Sigmoid colon (tissue), 4 donors: ENCODE data around the gene PISD.

ENCODE experiments used
- EP300 ChIP-seq, 4 donors: sonication (generic); formaldehyde crosslinking; IDR thresholded peaks; one replicate each; pipeline ENCODE4 v1.6.1; 2017; ENCODE audit warnings: antibody characterized with exemption in 4 of 4
- POLR2A ChIP-seq, 2 donors: fragments of 450-650 bp; IDR thresholded peaks; one replicate each; pipeline ENCODE4 v1.6.1; 2016; ENCODE audit warnings: antibody characterized with exemption in 2 of 2, mild to moderate bottlenecking in 2 of 2, moderate library complexity in 2 of 2
- POLR2AphosphoS5 ChIP-seq, 4 donors: sonication (generic); formaldehyde crosslinking; IDR thresholded peaks; one replicate each; pipeline ENCODE4 v1.6.1; 2017; ENCODE audit warnings: antibody characterized with exemption in 4 of 4
- TF ChIP-seq, protein P1 (sequence below), 4 experiments: fragments of 450-650 bp in 3 of 4; fragments of 200-600 bp in 1 of 4; IDR thresholded peaks; one replicate each; pipeline ENCODE4 v1.5.1; 2016 to 2019; ENCODE audit warnings: antibody characterized with exemption in 4 of 4, mild to moderate bottlenecking in 3 of 4, moderate library complexity in 2 of 4

- no peak for TF ChIP-seq EP300 (IDR thresholded peaks at IDR 0.05)
- TF ChIP-seq POLR2AphosphoS5 (IDR thresholded peaks at IDR 0.05), result no peak
- TF ChIP-seq, protein P1, sequence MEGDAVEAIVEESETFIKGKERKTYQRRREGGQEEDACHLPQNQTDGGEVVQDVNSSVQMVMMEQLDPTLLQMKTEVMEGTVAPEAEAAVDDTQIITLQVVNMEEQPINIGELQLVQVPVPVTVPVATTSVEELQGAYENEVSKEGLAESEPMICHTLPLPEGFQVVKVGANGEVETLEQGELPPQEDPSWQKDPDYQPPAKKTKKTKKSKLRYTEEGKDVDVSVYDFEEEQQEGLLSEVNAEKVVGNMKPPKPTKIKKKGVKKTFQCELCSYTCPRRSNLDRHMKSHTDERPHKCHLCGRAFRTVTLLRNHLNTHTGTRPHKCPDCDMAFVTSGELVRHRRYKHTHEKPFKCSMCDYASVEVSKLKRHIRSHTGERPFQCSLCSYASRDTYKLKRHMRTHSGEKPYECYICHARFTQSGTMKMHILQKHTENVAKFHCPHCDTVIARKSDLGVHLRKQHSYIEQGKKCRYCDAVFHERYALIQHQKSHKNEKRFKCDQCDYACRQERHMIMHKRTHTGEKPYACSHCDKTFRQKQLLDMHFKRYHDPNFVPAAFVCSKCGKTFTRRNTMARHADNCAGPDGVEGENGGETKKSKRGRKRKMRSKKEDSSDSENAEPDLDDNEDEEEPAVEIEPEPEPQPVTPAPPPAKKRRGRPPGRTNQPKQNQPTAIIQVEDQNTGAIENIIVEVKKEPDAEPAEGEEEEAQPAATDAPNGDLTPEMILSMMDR (IDR thresholded peaks at IDR 0.05), result no peak
- TF ChIP-seq POLR2A (IDR thresholded peaks at IDR 0.05), result no peak
Measured at GRCh38 chr22:31650391-31650790, 11.6 kb downstream of the PISD start.
